Breast epithelium (tissue), 4 donors: ENCODE measurements around the gene NSUN2. TPM values are rescaled to one million over a fixed set of nuclear protein-coding genes. Genes with fewer than 3 reads are reported as not detected.
A peak's percentile ranks its signal among the peaks of the same experiment; 100 is the strongest.

Experiments used
- DNase-seq, 2 donors: peaks; one replicate each; pipeline ENCODE4 v3.0.0-alpha.2; 2019; ENCODE audit warnings: low spot score in 2 of 2
- H3K27ac ChIP-seq, 2 donors: fragments of 200-600 bp; sonication (generic) in 1 of 2; one replicate each; pipeline ENCODE4 v1.5.1; 2016 to 2019; ENCODE audit warnings: mild to moderate bottlenecking in 1 of 2
- H3K27me3 ChIP-seq, 2 donors: fragments of 200-600 bp; sonication (generic) in 1 of 2; one replicate each; pipeline versions ENCODE4 v1.5.1 to v1.6.0; 2017 to 2019; ENCODE audit warnings: control low read depth in 1 of 2, mild to moderate bottlenecking in 1 of 2
- H3K36me3 ChIP-seq: fragments of 200-600 bp; one replicate; pipeline ENCODE4 v1.5.1; 2019
- H3K4me1 ChIP-seq, 2 donors: fragments of 200-600 bp; sonication (generic); one replicate each; pipeline ENCODE4 v1.5.1; 2016 to 2019; ENCODE audit warnings: control low read depth in 1 of 2
- H3K4me3 ChIP-seq, 3 donors: fragments of 200-600 bp; sonication (generic); 1 replicate in 2 of 3; 2 replicates in 1 of 3; pipeline ENCODE4 v1.5.1; 2016 to 2019; ENCODE audit warnings: mild to moderate bottlenecking in 3 of 3, moderate library complexity in 2 of 3
- H3K9me3 ChIP-seq, 2 donors: fragments of 200-600 bp; sonication (generic) in 1 of 2; one replicate each; pipeline ENCODE4 v1.5.1; 2016 to 2019; ENCODE audit warnings: control low read depth in 1 of 2
- POLR2A ChIP-seq: fragments of 450-650 bp; IDR thresholded peaks from one replicate; pipeline ENCODE4 v1.6.1; 2016; ENCODE audit warnings: antibody characterized with exemption, mild to moderate bottlenecking, moderate library complexity
- POLR2AphosphoS5 ChIP-seq, 3 donors: sonication (generic); formaldehyde crosslinking; IDR thresholded peaks; one replicate each; pipeline ENCODE4 v1.6.1; 2017; ENCODE audit warnings: antibody characterized with exemption in 3 of 3
- intact Hi-C: fragments of 100-400 bp; cut with DNase I; formaldehyde crosslinking; loops from one replicate; pipeline ENCODE4 v1.15.1; 2023; ENCODE audit warnings: low total_unique reads
- total RNA-seq, 3 donors: library from RNA; depleted of rRNA; stranded (reverse); fragments of >200 nt; gene quantifications; one replicate each; pipeline ENCODE4 v1.1.0, GENCODE V29; 2016
- TF ChIP-seq, protein P1 (sequence below), 3 donors: fragments of 450-650 bp; IDR thresholded peaks; one replicate each; pipeline ENCODE4 v1.5.1; 2016 to 2017; ENCODE audit warnings: antibody characterized with exemption in 3 of 3, mild to moderate bottlenecking in 3 of 3, moderate library complexity in 3 of 3

NSUN2 gene
- total RNA-seq = 10 to 100 TPM; 36.8 to 58.7 (median 55.6) TPM

GRCh38 chr5:6632888-6633468 lies at the start of gene NSUN2, which contains the start of gene SRD5A1:
Gene NSUN2, minus strand, starts transcription at chr5:6633044. Its CDS starts 65 bp downstream, at chr5:6632979.
Gene SRD5A1, plus strand, starts transcription at chr5:6633440. Its CDS starts 137 bp downstream, at chr5:6633577.
- Histone ChIP-seq H3K9me3 (no peaks in the 10 kb centered on the region), H3K36me3 (no peaks in the 10 kb centered on the region), H3K27me3 (no peaks in the 10 kb centered on the region), H3K4me1 (no peaks in the 10 kb centered on the region), H3K4me3 (peak within 1 kb of the TSS; percentile 76 to 91 (median 88)), H3K27ac (peak within 1 kb of the TSS; percentile 94 to 96)
- intact Hi-C loops = loop anchor here (10.0 kb wide), 1 partner anchor 72 kb away; no protein-coding TSS in a partner anchor
- peak; percentile 81 to 87 for DNase-seq
- TF ChIP-seq POLR2A (peak; percentile 24), POLR2AphosphoS5 (IDR thresholded peaks at IDR 0.05) (peak; percentile 50 to 78 (median 57))
- TF ChIP-seq, protein P1, sequence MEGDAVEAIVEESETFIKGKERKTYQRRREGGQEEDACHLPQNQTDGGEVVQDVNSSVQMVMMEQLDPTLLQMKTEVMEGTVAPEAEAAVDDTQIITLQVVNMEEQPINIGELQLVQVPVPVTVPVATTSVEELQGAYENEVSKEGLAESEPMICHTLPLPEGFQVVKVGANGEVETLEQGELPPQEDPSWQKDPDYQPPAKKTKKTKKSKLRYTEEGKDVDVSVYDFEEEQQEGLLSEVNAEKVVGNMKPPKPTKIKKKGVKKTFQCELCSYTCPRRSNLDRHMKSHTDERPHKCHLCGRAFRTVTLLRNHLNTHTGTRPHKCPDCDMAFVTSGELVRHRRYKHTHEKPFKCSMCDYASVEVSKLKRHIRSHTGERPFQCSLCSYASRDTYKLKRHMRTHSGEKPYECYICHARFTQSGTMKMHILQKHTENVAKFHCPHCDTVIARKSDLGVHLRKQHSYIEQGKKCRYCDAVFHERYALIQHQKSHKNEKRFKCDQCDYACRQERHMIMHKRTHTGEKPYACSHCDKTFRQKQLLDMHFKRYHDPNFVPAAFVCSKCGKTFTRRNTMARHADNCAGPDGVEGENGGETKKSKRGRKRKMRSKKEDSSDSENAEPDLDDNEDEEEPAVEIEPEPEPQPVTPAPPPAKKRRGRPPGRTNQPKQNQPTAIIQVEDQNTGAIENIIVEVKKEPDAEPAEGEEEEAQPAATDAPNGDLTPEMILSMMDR (IDR thresholded peaks at IDR 0.05) = no peak

- no peak for TF ChIP-seq POLR2A
- TF ChIP-seq, protein P1 (IDR thresholded peaks at IDR 0.05) = no peak
- no peak for TF ChIP-seq POLR2AphosphoS5 (IDR thresholded peaks at IDR 0.05)
- H3K36me3 ChIP-seq = no peaks in the 10 kb centered on the region
- no peaks in the 10 kb centered on the region for H3K9me3 ChIP-seq
- H3K4me1 ChIP-seq = no peaks in the 10 kb centered on the region
- intact Hi-C loops = no loop called here
- no peak overlapping the region for H3K27ac ChIP-seq
- H3K27me3 ChIP-seq = peaks cover 0 to 15% of the 10 kb centered on the region in 2 donors
- H3K4me3 ChIP-seq = no peak overlapping the region
- no peak for DNase-seq
These were observed 49.4 kb upstream of the NSUN2 start for GRCh38 chr5:6682239-6682638.

DNA sequence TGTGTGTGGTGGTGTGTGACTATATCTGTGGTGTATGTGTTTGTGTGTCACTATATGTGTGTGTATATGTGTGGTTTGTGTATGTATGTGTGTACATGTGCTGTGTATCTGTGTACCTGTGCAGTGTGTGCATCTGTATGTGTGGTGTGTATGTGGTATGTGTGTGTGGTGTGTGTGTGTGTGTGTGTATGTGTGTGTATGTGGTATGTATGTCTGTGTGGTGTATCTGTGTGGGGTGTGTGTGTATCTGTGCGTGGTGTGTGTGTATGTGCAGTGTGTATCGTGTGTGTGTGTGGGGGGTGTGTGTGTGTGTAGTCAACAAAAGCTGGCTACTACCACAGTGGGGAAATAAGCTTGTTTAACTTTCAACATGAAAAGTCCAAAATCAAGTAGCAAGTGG lies 48.8 kb upstream of the NSUN2 start:
- Histone ChIP-seq H3K4me3 (no peak overlapping the region), H3K4me1 (no peaks in the 10 kb centered on the region), H3K27me3 (peaks cover 0 to 15% of the 10 kb centered on the region in 2 donors), H3K27ac (no peak overlapping the region), H3K9me3 (no peaks in the 10 kb centered on the region), H3K36me3 (no peaks in the 10 kb centered on the region)
- TF ChIP-seq, protein P1 (IDR thresholded peaks at IDR 0.05) = no peak
- TF ChIP-seq POLR2AphosphoS5 (IDR thresholded peaks at IDR 0.05) (no peak), POLR2A (no peak)
- intact Hi-C loops = no loop called here
- no peak for DNase-seq

GRCh38 chr5:6680922-6681321 lies 48.1 kb upstream of the NSUN2 start:
- Histone ChIP-seq H3K36me3 (no peaks in the 10 kb centered on the region), H3K27ac (no peak overlapping the region), H3K9me3 (no peaks in the 10 kb centered on the region), H3K4me1 (no peaks in the 10 kb centered on the region), H3K4me3 (no peak overlapping the region), H3K27me3 (peaks cover 0 to 15% of the 10 kb centered on the region in 2 donors)
- TF ChIP-seq POLR2A (no peak), POLR2AphosphoS5 (IDR thresholded peaks at IDR 0.05) (no peak)
- TF ChIP-seq, protein P1 (IDR thresholded peaks at IDR 0.05) = no peak
- intact Hi-C loops = no loop called here
- DNase-seq = no peak

DNA sequence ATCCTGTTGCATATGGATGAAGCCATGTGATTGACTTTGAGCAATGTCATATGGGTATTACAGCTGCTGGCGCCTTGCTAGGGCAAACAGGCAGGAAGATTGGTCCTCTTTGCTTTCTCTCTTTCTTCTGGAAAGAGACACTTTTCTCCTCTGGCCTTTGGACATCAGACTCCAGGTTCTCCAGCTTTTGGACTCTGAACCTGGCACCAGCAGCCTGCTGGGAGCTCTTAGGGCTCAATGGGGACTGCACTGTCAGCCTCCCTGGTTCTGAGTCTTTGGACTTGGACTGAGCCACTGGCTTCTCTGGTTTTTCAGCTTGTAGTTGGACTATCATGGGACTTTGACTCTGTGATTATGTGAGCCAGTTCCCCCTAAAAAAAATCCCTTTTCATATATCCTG lies 45.5 kb upstream of the NSUN2 start:
- H3K27me3 ChIP-seq = peaks cover 0 to 6% of the 10 kb centered on the region in 2 donors
- H3K27ac ChIP-seq = no peak overlapping the region
- intact Hi-C loops = no loop called here
- no peaks in the 10 kb centered on the region for H3K4me1 ChIP-seq
- H3K4me3 ChIP-seq = no peak overlapping the region
- DNase-seq = no peak
- TF ChIP-seq POLR2A = no peak
- H3K36me3 ChIP-seq = no peaks in the 10 kb centered on the region
- H3K9me3 ChIP-seq = no peaks in the 10 kb centered on the region
